Measurements from ENCODE around the gene CAGE1. TPM values are rescaled to one million over a fixed set of nuclear protein-coding genes. Genes with fewer than 3 reads are reported as not detected.

The CAGE1 gene
- total and polyA plus RNA-seq, 8 donors = 0.08 to 0.16 (median 0.10) TPM; not detected in 4

DNA sequence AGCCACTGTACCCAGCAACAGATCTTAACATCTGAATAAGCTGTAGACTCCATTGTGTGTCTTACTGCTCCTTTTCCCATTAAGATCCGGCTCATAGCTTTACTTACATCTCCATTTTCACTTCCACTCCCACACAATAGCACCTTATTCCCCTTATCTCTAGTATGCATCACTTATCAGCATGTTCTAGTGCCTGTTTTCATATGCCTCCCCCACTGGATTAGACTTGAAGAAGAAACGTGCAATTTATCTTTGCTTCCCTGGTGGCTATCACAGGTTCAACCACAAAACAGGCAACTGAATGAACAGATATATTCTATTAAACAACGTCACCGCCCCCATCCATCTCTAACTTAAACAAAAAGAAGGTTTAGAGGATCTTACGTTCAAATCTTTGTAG, 88.6 kb downstream of the CAGE1 start:
- intact Hi-C loops (cut with DNase I) = loop anchor here in 1 of 2 donors (10.0 kb wide), 1 partner anchor 94 kb away; no protein-coding TSS in a partner anchor
- peaks cover 0 to 99% of the 10 kb centered on the region in 2 donors for H3K36me3 ChIP-seq

DNA sequence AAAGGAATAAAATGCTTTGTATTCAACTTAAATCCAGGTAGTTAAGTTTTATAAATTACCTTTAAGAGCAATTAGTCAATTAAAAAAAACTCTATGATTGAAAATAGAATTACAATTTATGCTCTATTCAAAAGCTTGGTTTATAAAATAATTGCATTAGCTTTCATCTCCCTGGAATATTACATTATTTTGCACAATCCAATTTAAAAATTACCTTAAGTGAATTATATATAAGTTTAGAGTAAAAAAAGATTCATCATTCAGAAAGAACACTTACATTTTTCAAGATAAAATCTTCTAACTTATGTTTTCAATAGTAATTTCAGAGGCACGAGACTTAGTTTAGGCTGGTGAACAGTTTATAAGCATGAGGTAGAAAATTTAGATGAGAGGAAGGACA, 91.4 kb downstream of the CAGE1 start:
- H3K27ac ChIP-seq = no peak overlapping the region
- intact Hi-C loops (cut with DNase I) = no loop called here
- H3K27me3 ChIP-seq = no peaks in the 10 kb centered on the region
- TF ChIP-seq CTCF (IDR thresholded peaks at IDR 0.05) = no peak
- no peak for ATAC-seq
- DNase-seq = no peak
- peaks cover 0 to 99% of the 10 kb centered on the region in 2 donors for H3K36me3 ChIP-seq
- H3K9me3 ChIP-seq = no peaks in the 10 kb centered on the region
- H3K4me3 ChIP-seq = no peak overlapping the region
- H3K4me1 ChIP-seq = no peaks in the 10 kb centered on the region

More for the DNA sequence above, 88.6 kb downstream of the CAGE1 start:
- H3K27ac ChIP-seq = no peak overlapping the region
- H3K4me3 ChIP-seq = no peak overlapping the region
- H3K27me3 ChIP-seq = no peaks in the 10 kb centered on the region
- no peak for TF ChIP-seq CTCF (IDR thresholded peaks at IDR 0.05)
- DNase-seq = no peak
- H3K4me1 ChIP-seq = peaks cover 4 to 8% of the 10 kb centered on the region in 2 donors
- no peaks in the 10 kb centered on the region for H3K9me3 ChIP-seq
- no peak for ATAC-seq

DNA sequence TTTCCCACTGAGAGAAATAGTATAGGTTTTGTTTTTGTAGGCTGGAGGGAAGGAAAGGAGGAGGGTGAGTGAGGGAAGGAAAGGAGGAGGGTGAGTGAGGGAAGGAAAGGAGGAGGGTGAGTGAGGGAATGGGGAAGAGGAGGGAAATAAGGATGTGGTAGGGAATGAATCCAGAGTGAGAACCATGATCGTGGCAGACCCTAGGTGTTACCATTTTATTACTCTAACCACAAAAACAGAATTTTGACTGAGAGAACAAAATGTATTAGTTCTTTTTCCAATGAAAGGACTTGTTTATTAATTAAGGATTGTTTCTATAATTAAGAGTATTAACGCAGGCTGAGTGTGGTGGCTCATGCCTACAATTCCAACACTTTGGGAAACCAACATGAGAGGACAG, 92.9 kb downstream of the CAGE1 start:
- Histone ChIP-seq H3K27ac (no peak overlapping the region), H3K4me3 (no peak overlapping the region), H3K4me1 (no peaks in the 10 kb centered on the region), H3K27me3 (no peaks in the 10 kb centered on the region), H3K36me3 (peaks cover 0 to 99% of the 10 kb centered on the region in 2 donors), H3K9me3 (no peaks in the 10 kb centered on the region)
- intact Hi-C loops (cut with DNase I) = no loop called here
- ATAC-seq (no peak), DNase-seq (no peak)
- TF ChIP-seq CTCF (IDR thresholded peaks at IDR 0.05) = no peak

- no peaks in the 10 kb centered on the region for H3K9me3 ChIP-seq
- H3K36me3 ChIP-seq = peaks cover 0 to 99% of the 10 kb centered on the region in 2 donors
- no peak for ATAC-seq
- H3K27me3 ChIP-seq = no peaks in the 10 kb centered on the region
- no peak for TF ChIP-seq CTCF (IDR thresholded peaks at IDR 0.05)
- H3K4me1 ChIP-seq = no peaks in the 10 kb centered on the region
- H3K4me3 ChIP-seq = no peak overlapping the region
- intact Hi-C loops (cut with DNase I) = no loop called here
- no peak for DNase-seq
- no peak overlapping the region for H3K27ac ChIP-seq
These were observed 93.6 kb downstream of the CAGE1 start for GRCh38 chr6:7295916-7296315.

DNA sequence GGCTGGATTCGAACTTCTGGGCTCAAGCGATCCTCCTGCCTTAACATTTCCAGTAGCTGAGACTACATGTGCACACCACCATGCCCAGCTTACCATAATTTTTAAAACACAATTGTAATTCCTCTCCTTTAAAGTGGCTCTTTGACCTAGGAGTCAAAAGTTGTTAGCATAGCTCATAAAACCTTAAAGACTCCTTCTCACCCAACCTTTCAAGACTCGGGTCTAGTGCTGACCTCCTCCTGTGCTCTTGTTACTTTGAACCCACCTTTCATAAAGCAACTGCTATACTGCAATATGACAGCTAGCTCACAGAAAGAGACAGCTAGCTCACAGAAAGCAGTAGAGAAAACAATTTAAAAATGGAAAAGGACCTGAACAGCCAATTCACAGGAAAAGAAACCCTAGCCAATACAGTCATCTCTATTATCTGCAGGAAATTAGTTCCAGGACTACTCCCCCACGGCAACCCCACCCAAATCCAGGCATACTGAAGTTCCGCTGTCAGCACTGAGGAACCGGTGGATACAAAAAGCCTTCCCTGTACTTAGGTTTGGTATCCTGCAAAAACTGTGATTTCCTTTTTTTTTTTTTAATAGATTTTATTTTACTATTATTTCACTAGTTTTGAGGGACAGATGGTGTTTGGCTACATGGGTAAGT, 96.8 kb downstream of the CAGE1 start:
- no peak overlapping the region for H3K4me3 ChIP-seq
- no peaks in the 10 kb centered on the region for H3K4me1 ChIP-seq
- no peaks in the 10 kb centered on the region for H3K27me3 ChIP-seq
- no peak for TF ChIP-seq CTCF (IDR thresholded peaks at IDR 0.05)
- H3K9me3 ChIP-seq = no peaks in the 10 kb centered on the region
- intact Hi-C loops (cut with DNase I) = no loop called here
- no peak for ATAC-seq
- H3K36me3 ChIP-seq = peaks cover 0 to 100% of the 10 kb centered on the region in 2 donors
- DNase-seq = no peak
- H3K27ac ChIP-seq = no peak overlapping the region
